ENCODE results near the gene TRPM7.
A peak's percentile ranks its signal among the peaks of the same experiment; 100 is the strongest.
"Not testable (repeated sequence)": the region's sequence is repeated elsewhere in the genome, so short reads cannot be mapped to it uniquely, and the experiment has no call there.

TRPM7 gene

DNA sequence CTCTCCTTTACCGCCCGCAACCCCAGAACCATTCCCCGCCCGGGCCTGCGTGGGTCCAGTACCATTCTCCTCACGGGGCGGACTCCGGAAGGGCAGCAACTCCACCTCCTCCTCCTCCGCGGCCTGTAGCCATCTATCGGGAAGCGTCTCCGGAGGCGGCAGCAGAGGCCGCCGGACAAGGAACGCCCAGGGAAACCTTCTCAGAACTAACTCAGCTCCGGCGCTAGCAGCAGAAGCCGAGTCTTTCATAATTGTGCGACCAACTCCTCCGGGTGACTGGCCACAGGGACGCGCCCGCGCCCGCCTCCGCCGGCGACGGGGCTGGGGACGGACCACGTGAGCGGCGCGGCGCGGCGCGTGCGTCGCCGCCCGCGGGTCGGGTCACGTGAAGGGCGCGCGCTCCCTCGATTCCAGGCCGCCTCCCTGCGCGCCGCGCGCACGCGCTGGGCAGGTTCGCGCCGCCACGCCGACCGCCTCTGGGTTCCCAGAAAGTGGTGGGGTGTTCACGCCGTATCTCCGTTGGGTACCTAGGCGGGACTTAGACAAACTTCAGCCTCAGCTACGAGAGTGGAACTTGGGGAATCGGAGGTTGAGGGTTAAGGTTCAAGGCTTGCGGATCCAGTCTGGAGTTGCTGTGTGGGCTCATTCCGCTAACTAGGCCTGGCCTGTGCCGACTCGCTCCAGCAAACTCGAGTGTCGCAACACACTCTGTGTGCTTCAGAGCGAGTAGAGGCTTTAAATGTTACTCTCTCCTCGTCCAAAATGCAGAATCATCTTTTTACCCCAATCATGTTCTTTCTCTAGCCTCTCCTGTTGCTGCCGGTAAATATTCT lies at the start of gene TRPM7:
TRPM7 (minus strand) TSS at position 329 of the 833 bp plus-strand sequence; CDS start at position 65, 264 bp downstream.
- DNase-seq (ENCODE audit: low read depth in 2 of 3, low spot score in 1 of 3), result peak; percentile 78 to 88 (median 82)

GRCh38 chr15:50735156-50735555 lies 48.6 kb upstream of the TRPM7 start:
- no peak for DNase-seq (ENCODE audit: low read depth in 2 of 3, low spot score in 1 of 3)

GRCh38 chr15:50726315-50726714 lies 39.7 kb upstream of the TRPM7 start:
- no peak for DNase-seq (ENCODE audit: low read depth in 2 of 3, low spot score in 1 of 3)

- no peak for DNase-seq (ENCODE audit: low read depth in 2 of 3, low spot score in 1 of 3)
Observed at GRCh38 chr15:50718700-50719125, 32.1 kb upstream of the TRPM7 start.

DNA sequence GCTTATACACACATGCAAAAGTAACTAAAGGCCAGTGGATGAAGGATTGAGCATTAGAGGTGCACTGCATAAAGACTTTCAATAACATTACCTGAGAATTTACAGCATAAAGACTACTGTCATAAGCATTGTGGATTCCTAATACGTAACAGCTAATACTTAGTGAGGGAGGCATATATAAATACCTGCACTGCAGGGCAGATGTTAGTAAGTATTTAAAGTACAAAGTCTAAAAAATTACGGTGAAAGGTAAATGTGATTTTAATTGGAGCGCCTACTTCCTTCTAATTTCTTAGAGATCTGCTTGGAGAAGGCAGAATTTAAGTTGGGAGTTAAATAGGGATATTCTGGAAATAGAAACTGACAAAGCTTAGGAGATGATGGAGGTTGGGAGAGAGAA lies 25.4 kb upstream of the TRPM7 start:
- no peak for DNase-seq (ENCODE audit: low read depth in 2 of 3, low spot score in 1 of 3)

DNA sequence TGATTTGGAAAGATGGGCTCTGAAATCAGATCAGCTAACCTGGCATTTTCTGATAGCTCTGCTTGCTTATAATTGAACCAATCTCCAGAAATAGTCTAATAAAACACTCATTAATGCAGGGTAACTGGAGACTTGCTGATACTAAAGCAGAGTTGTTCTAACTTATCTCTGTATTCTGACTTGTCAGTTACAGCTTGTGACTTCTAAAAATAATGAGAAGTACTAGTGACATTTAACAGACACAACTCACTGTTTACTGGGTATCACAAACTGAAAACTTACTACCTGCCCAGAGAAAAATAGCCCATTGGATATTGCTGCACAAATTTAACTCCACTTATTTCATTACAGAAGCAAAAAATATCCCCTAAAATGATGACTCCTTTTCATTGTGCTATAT lies 24.0 kb upstream of the TRPM7 start:
- no peak for DNase-seq (ENCODE audit: low read depth in 2 of 3, low spot score in 1 of 3)

- no peak for DNase-seq (ENCODE audit: low read depth in 2 of 3, low spot score in 1 of 3)
Observed at GRCh38 chr15:50707878-50708427, 21.4 kb upstream of the TRPM7 start.

- DNase-seq (ENCODE audit: low read depth in 2 of 3, low spot score in 1 of 3), result no peak
Observed at GRCh38 chr15:50702762-50703334, 16.3 kb upstream of the TRPM7 start.

DNA sequence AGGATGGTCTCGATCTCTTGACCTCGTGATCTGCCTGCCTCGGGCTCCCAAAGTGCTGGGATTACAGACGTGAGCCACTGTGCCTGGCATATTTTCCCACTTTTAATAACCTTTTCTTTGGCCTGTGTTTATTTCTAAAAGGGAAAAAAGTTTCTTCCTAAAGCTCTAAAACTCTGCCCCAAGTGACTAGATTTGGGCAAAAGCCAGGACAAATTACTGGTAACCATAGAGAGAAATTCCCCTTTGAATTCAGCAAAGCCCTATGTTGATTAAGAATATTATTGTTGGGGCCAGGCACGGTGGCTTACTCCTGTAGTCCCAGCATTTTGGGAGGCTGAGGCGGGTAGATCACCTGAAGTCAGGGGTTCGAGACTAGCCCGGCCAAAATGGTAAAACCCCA lies 11.5 kb upstream of the TRPM7 start:
- no peak for DNase-seq (ENCODE audit: low read depth in 2 of 3, low spot score in 1 of 3)

DNA sequence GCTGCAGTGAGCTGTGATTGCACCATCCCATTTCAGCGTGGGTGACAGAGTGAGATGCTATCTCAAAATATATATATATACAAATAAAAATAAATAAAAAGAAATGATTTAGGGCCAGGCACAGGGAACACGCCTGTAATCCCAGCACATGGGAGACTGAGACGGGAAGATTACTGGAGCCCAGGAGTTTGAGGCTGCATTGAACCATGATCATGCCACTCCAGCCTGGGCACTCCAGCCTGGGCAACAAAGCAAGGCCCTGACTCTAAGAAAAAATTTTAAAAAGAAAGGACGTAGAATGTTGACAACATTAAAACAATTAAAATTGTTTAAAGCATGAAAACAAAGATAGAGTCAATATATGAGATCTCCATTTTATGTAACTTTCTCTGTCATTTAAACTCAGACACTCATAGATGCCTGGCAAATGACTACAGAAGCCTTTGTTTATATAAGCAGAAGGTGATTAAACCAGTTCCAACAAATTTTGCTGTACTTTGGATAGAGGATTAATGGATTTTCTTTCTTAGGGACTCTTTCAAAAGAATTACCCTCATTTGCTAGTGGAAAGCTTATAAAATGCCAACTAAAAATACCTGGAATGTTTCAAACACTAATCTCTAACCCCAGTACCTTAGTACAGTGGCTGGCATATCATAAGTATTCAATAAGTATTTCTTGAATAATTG lies 10.7 kb upstream of the TRPM7 start:
- no peak for DNase-seq (ENCODE audit: low read depth in 2 of 3, low spot score in 1 of 3)

GRCh38 chr15:50694634-50695165 lies 8.1 kb upstream of the TRPM7 start:
- DNase-seq (ENCODE audit: low read depth in 2 of 3, low spot score in 1 of 3), result not testable (repeated sequence)

DNA sequence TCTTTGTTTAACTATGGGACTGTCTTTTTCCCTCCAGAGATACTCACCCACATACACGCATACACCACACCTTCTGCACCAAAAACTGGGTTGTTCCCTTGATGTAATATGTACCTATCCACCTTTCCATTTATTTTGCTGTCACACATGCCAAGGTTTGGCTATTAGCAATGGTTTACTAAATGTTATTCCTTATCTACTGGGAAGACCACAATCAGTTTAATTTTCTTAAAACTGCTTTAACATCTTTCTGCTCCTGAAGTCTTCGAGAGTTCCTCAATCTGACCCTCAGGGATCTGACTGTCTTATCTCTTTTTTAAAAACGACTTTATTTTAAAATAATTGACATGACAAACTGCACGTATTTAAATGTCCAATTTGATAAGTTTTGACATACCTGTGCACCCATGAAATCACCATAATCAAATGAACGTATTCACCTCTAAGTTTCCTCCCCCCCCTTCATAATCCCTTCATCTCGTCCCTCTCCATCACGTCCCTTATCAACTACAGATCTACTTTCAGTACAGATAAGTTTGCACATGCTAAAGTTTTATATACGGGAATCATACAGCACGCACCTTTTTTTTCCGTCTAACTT lies 805 bp upstream of the TRPM7 start:
- no peak for DNase-seq (ENCODE audit: low read depth in 2 of 3, low spot score in 1 of 3)

DNA sequence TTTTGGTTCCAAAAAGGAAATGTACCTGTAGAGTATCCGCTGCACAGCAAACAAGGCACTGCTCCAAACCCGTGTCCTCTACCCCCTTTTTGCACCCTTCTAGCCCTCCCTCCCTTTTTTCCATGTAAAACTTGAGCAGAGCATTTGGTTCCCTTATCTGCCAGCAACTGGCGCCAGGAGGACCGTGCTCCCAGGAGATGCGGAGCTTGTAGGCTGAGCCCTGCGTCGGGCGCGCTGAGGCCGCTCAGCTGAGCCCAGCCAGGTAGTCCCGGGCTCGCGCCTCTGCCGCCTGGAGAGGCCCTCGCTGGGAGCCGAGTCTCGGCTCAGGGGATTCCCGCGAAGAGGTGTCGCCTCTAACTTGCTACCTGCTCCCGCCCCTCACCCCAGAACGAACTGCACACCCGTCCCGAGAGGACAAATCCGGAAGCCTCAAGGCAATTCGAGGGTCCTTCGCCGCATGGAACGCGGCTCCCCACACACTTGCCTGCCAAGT lies 575 bp downstream of the TRPM7 start:
- DNase-seq (ENCODE audit: low read depth in 2 of 3, low spot score in 1 of 3), result peak; percentile 50 to 68 (median 65)

GRCh38 chr15:50685191-50685975 lies 1.2 kb downstream of the TRPM7 start:
- DNase-seq (ENCODE audit: low read depth in 2 of 3, low spot score in 1 of 3), result no peak

GRCh38 chr15:50681467-50681866 lies 5.1 kb downstream of the TRPM7 start:
- no peak for DNase-seq (ENCODE audit: low read depth in 2 of 3, low spot score in 1 of 3)

DNA sequence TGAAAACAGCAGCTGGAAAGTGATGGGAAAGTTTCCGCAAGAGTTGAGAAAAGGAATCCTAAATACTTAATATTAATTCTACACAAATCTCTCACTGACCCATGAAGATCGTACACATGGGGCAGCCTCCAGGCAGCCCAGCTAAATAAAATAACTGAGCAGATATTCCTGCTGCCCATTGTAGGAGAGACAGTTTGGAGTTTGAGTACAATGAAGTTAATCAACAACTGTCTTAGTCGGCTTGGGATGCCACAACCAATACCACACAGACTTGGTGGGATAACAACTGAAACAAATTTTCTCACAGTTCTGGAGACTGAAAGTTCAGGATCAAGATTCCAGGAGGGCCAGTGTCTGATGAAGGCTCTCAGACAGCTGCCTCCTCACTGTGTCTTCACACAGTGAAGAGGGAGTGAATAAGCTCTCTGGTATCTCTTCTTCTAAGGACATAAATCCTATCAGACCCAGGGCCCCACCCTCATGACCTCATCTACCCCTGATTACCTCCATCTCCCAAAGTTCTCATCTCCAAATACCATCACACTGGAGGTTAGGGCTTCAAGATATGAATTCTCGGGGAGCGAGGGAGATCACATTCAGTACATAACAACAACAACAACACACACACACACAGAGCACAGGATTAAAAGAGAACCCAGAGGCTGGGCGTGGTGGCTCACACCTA lies 9.7 kb downstream of the TRPM7 start:
- no peak for DNase-seq (ENCODE audit: low read depth in 2 of 3, low spot score in 1 of 3)

GRCh38 chr15:50675535-50676144 lies 11.0 kb downstream of the TRPM7 start:
- no peak for DNase-seq (ENCODE audit: low read depth in 2 of 3, low spot score in 1 of 3)

DNA sequence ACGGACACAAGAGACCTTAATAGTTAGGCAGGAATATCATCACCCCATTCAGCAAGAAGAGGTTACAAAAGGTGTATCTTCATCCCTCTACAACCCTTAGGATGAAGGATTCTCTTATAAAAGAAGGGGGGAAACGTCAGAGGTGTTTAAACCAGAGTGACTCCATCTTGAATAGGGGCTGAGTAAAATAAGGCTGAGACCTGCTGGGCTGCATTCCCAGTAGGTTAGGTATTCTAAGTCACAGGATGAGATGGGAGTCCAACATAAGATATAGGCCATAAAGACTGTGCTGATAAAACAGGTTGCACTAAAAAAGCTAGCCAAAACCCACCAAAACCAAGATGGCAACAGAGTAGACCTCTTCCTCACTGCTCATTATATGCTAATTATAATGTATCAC lies 16.5 kb downstream of the TRPM7 start:
- DNase-seq (ENCODE audit: low read depth in 2 of 3, low spot score in 1 of 3), result no peak

- DNase-seq (ENCODE audit: low read depth in 2 of 3, low spot score in 1 of 3), result no peak
Observed at GRCh38 chr15:50669611-50670010, 17.0 kb downstream of the TRPM7 start.

Data from stimulated activated CD4-positive, alpha-beta T cell treated with anti-CD3 and anti-CD28 coated beads, Interleukin-12 subunit alpha, Interleukin-12 subunit beta, amount 100 ng/mL, for 48 hours (primary cell).